Spleen (tissue), 11 donors: ENCODE measurements around the gene SOST. TPM values are rescaled to one million over a fixed set of nuclear protein-coding genes. Genes with fewer than 3 reads are reported as not detected.

Source experiments
- DNase-seq: peaks from one replicate; pipeline ENCODE4 v3.0.0-alpha.2; 2020
- H3K27ac ChIP-seq, 8 donors: fragments of 200-600 bp; sonication (generic) in 7 of 8; 1 replicate in 4 of 8; 2 replicates in 4 of 8; pipeline versions ENCODE4 v1.5.0 to v1.8.0; 2016 to 2021; ENCODE audit warnings: inconsistent platforms in 4 of 8, mild to moderate bottlenecking in 4 of 8, moderate library complexity in 1 of 8
- H3K27me3 ChIP-seq, 7 donors: fragments of 200-600 bp; sonication (generic) in 6 of 7; replicated peaks in 1 of 7; 1 replicate in 4 of 7; 2 replicates in 3 of 7; pipeline versions ENCODE4 v1.5.0 to v1.8.0; 2016 to 2021; ENCODE audit warnings: inconsistent platforms in 3 of 7, mild to moderate bottlenecking in 1 of 7
- H3K36me3 ChIP-seq, 6 donors: fragments of 200-600 bp; sonication (generic) in 5 of 6; 1 replicate in 4 of 6; 2 replicates in 2 of 6; pipeline versions ENCODE4 v1.5.0 to v1.8.0; 2016 to 2021; ENCODE audit warnings: inconsistent platforms in 2 of 6
- H3K4me1 ChIP-seq, 6 donors: fragments of 200-600 bp; sonication (generic) in 5 of 6; 1 replicate in 3 of 6; 2 replicates in 3 of 6; pipeline versions ENCODE4 v1.5.0 to v1.8.0; 2016 to 2021; ENCODE audit warnings: inconsistent platforms in 3 of 6
- H3K4me3 ChIP-seq, 8 donors: fragments of 200-600 bp; sonication (generic) in 7 of 8; 1 replicate in 4 of 8; 2 replicates in 4 of 8; pipeline versions ENCODE4 v1.5.0 to v1.8.0; 2016 to 2021; ENCODE audit warnings: inconsistent platforms in 4 of 8, mild to moderate bottlenecking in 4 of 8, moderate library complexity in 2 of 8
- H3K9me3 ChIP-seq, 8 donors: fragments of 200-600 bp; sonication (generic) in 7 of 8; 1 replicate in 4 of 8; 2 replicates in 4 of 8; pipeline versions ENCODE4 v1.5.0 to v1.8.0; 2016 to 2021; ENCODE audit warnings: inconsistent platforms in 4 of 8
- POLR2A ChIP-seq, 3 donors: fragments of 450-650 bp; IDR thresholded peaks; one replicate each; pipeline ENCODE4 v1.5.1; 2017; ENCODE audit warnings: antibody characterized with exemption in 3 of 3, mild to moderate bottlenecking in 1 of 3
- POLR2AphosphoS5 ChIP-seq, 3 donors: sonication (generic); formaldehyde crosslinking; IDR thresholded peaks; one replicate each; pipeline ENCODE4 v1.5.1; 2017; ENCODE audit warnings: antibody characterized with exemption in 3 of 3
- WGBS, 5 donors: extraction: QIAGEN DNeasy Blood & Tissue Kit in 3 of 5; methylation state at CpG; one replicate each; pipeline versions ENCODE4 v1.1.5 to v1.1.7; 2013 to 2018; 5-methylcytosine and 5-hydroxymethylcytosine counted together
- intact Hi-C: fragments of 100-400 bp; cut with DNase I; formaldehyde crosslinking; loops from one replicate; pipeline ENCODE4 v1.15.0; 2023; ENCODE audit warnings: low total_unique reads
- polyA plus RNA-seq, 3 donors: library from polyadenylated mRNA; stranded (reverse); fragments of 200-250 nt; gene quantifications; one replicate each; pipeline ENCODE4 v1.2.1, GENCODE V29; 2013
- total RNA-seq, 7 donors: library from RNA; depleted of rRNA in 3 of 7; stranded (reverse); fragments of >200 nt in 3 of 7; fragmentation: NEBNext Ultra II Directional in 4 of 7; extraction: Animal tissue kit (Norgen Biotek cat#: 25700) in 4 of 7; gene quantifications; one replicate each; pipeline versions ENCODE4 v1.1.0 to v1.2.1, GENCODE V29; 2016 to 2021
- TF ChIP-seq, protein P1 (sequence below), 11 experiments: fragments of 200-600 bp in 7 of 11; fragments of 450-650 bp in 4 of 11; sonication (generic) in 4 of 11; IDR thresholded peaks in 8 of 11; conservative IDR thresholded peaks in 3 of 11; 1 replicate in 7 of 11; 2 replicates in 4 of 11; pipeline versions ENCODE4 v1.4.0 to v1.8.0; 2016 to 2021; ENCODE audit warnings: antibody characterized with exemption in 11 of 11, inconsistent platforms in 4 of 11, mild to moderate bottlenecking in 1 of 11
- donor health status: healthy with polysubstance abuse.
- donor health status: DM: no; HTN: no; CAD: no; lungs with moderate emphysema.
- donor health status: DM: no; HTN: no; CAD: no.
- donor health status: Bipolar disorder and iron deficiency.
- donor health status: healthy.
- donor health status: DM: no; HTN: no; CAD: no.
- donor health status: DM: yes; HTN: yes; CAD: no.

SOST gene
- total and polyA plus RNA-seq, 10 donors: 0.04 TPM; not detected in 9

DNA sequence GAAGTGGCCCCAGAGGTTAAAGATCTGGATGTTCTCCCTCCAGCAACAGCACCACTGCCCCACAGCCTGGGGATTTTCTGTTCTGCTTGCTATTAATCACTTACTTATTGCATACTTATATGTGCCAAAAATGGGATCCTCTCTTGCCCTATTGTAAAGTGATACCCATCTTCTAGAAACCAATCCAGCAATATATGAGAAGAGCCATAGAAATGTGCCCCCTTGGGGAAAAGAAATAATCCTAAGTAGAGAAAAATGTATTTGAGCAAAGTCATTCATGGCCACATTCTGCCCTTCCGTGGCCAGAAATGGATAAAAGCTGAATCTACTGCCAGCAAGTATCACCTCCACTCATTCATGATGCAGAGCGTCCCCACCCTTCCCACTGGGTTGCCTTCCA is 20.9 kb downstream of the SOST start:
- H3K27ac ChIP-seq: no peak overlapping the region

DNA sequence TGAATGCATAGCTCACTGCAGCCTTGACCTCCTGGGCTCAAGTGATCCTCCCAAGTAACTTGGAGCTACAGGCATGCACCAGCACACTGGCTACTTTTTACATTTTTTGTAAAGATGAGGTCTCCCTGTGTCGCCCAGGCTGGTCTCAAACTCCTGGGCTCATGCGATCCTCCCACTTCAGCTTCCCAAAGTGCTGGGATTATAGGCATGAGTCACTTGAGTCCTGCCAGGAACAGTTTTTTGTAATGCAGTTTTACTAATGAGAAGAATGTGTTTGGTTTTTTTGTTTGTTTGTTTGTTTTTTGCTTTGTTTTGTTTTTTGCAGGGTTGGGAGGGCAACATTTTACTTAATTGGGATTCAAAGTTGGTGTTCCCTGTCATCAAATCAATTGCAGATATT is 22.2 kb downstream of the SOST start:
- Histone ChIP-seq H3K27me3 (peaks cover 0 to 5% (median 0%) of the 10 kb centered on the region in 7 donors), H3K4me1 (peaks cover 0 to 13% (median 0%) of the 10 kb centered on the region in 6 donors), H3K4me3 (no peak overlapping the region), H3K9me3 (peaks cover 0 to 9% (median 0%) of the 10 kb centered on the region in 8 donors), H3K36me3 (no peaks in the 10 kb centered on the region), H3K27ac (no peak overlapping the region)
- intact Hi-C loops: no loop called here
- WGBS, 5 donors: 83 to 96% (median 92%) methylated on average over 2 of the region's 2 CpGs
- DNase-seq: no peak
- no peak for TF ChIP-seq POLR2AphosphoS5 (IDR thresholded peaks at IDR 0.05)
- TF ChIP-seq, protein P1, sequence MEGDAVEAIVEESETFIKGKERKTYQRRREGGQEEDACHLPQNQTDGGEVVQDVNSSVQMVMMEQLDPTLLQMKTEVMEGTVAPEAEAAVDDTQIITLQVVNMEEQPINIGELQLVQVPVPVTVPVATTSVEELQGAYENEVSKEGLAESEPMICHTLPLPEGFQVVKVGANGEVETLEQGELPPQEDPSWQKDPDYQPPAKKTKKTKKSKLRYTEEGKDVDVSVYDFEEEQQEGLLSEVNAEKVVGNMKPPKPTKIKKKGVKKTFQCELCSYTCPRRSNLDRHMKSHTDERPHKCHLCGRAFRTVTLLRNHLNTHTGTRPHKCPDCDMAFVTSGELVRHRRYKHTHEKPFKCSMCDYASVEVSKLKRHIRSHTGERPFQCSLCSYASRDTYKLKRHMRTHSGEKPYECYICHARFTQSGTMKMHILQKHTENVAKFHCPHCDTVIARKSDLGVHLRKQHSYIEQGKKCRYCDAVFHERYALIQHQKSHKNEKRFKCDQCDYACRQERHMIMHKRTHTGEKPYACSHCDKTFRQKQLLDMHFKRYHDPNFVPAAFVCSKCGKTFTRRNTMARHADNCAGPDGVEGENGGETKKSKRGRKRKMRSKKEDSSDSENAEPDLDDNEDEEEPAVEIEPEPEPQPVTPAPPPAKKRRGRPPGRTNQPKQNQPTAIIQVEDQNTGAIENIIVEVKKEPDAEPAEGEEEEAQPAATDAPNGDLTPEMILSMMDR (IDR thresholded peaks at IDR 0.05 in 8 of 11, conservative IDR thresholded peaks at IDR 0.05 in 3 of 11): no peak
- TF ChIP-seq POLR2A (IDR thresholded peaks at IDR 0.05): no peak

More for the DNA sequence above, 20.9 kb downstream of the SOST start:
- WGBS, 5 donors: 77 to 91% (median 86%) methylated on average over 2 of the region's 2 CpGs
- Histone ChIP-seq H3K9me3 (peaks cover 0 to 13% (median 0%) of the 10 kb centered on the region in 8 donors), H3K4me3 (no peak overlapping the region), H3K27me3 (peaks cover 0 to 5% (median 0%) of the 10 kb centered on the region in 7 donors), H3K36me3 (no peaks in the 10 kb centered on the region), H3K4me1 (peaks cover 0 to 13% (median 0%) of the 10 kb centered on the region in 6 donors)
- TF ChIP-seq, protein P1 (IDR thresholded peaks at IDR 0.05 in 8 of 11, conservative IDR thresholded peaks at IDR 0.05 in 3 of 11): no peak
- TF ChIP-seq POLR2A (IDR thresholded peaks at IDR 0.05) (no peak), POLR2AphosphoS5 (IDR thresholded peaks at IDR 0.05) (no peak)
- intact Hi-C loops: no loop called here
- DNase-seq: no peak

DNA sequence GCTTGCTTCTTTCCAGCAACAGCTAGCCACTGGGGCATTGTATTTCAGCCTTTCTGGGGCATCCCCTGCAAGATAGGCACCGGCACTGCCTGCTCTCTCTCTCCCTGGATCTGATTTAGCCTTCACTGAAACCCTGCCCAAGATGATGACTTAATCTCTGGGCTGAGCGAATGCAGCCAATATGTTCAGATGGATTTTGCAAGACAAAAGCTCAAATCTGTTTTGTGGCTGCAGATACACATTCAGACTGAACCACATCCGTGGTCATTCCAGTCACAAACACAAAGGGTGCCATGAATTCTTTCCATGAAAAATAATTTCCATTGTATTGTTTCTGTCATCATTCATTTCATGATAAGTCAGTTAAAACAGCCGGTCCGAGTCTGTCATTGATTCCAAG is 24.2 kb downstream of the SOST start:
- WGBS, 5 donors: 65 to 78% (median 67%) methylated on average over 5 of the region's 5 CpGs
- H3K36me3 ChIP-seq: no peaks in the 10 kb centered on the region
- H3K4me3 ChIP-seq: no peak overlapping the region
- H3K4me1 ChIP-seq: peaks cover 0 to 13% (median 0%) of the 10 kb centered on the region in 6 donors
- H3K27ac ChIP-seq: peak overlapping the region in 3 of 8 donors; percentile 4 to 39 (median 7)
- H3K9me3 ChIP-seq: peaks cover 0 to 9% (median 0%) of the 10 kb centered on the region in 8 donors
- no peaks in the 10 kb centered on the region for H3K27me3 ChIP-seq
- intact Hi-C loops: no loop called here
- DNase-seq: no peak
- TF ChIP-seq POLR2A (IDR thresholded peaks at IDR 0.05): no peak
- TF ChIP-seq, protein P1 (IDR thresholded peaks at IDR 0.05 in 8 of 11, conservative IDR thresholded peaks at IDR 0.05 in 3 of 11): no peak
- no peak for TF ChIP-seq POLR2AphosphoS5 (IDR thresholded peaks at IDR 0.05)

DNA sequence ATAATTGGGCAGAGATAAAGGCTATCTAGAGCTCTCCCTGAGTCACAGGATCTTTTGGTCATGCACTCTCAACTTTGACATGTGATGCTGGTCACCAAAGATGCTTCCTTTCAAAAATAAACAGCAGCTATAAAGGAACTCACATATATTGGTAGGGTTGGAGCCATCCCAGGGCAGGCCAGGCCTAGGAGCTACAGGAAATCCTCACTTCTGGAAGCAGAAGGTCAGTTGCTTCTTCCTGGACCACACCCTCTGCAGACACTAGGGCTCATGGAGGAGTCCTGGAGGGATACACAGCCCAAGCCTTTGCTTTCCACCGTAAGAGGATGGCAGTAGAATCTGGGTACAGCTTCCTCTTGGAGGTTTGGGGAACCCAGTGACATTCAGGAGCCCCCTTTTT is 24.6 kb downstream of the SOST start:
- intact Hi-C loops: no loop called here
- H3K4me3 ChIP-seq: no peak overlapping the region
- H3K27ac ChIP-seq: peak overlapping the region in 3 of 8 donors; percentile 4 to 39 (median 7)
- H3K36me3 ChIP-seq: no peaks in the 10 kb centered on the region
- DNase-seq: no peak
- peaks cover 0 to 9% (median 0%) of the 10 kb centered on the region in 8 donors for H3K9me3 ChIP-seq
- H3K27me3 ChIP-seq: no peaks in the 10 kb centered on the region
- H3K4me1 ChIP-seq: peaks cover 0 to 13% (median 0%) of the 10 kb centered on the region in 6 donors
- TF ChIP-seq, protein P1 (IDR thresholded peaks at IDR 0.05 in 8 of 11, conservative IDR thresholded peaks at IDR 0.05 in 3 of 11): no peak
- no peak for TF ChIP-seq POLR2AphosphoS5 (IDR thresholded peaks at IDR 0.05)
- TF ChIP-seq POLR2A (IDR thresholded peaks at IDR 0.05): no peak
- 45 to 100% (median 73%) methylated on average over 1 of the region's 1 CpG for WGBS, 5 donors
